HepG2 (cell line): Measurements from ENCODE around the gene OR6S1. TPM values are rescaled to one million over a fixed set of nuclear protein-coding genes. Genes with fewer than 3 reads are reported as not detected.

Experiments
- ATAC-seq: fragments of 200-7000 bp; cut with Tn5 transposase; 3 replicates; pipeline ENCODE4 v1.9.1; 2020; ENCODE audit warnings: mild to moderate bottlenecking, moderate library complexity
- BruUV-seq: library from RNA; stranded (reverse); fragments of 400-500 nt; replicated peaks from 2 replicates; lab custom pipeline; 2021; lab: Mats Ljungman, UMichigan
- CTCF ChIA-PET: fragments of 300-600 bp; formaldehyde crosslinking; extraction: SDS; loops from one replicate; lab custom pipeline; 2021; ENCODE audit warnings: low total read pairs, inconsistent platforms, low intra/inter-chr PET ratio; lab: Yijun Ruan, JAX
- POLR2A ChIA-PET: fragments of 350-600 bp; sonication (Branson Sonifier 250); formaldehyde crosslinking; loops from one replicate; lab custom pipeline; 2020; ENCODE audit warnings: antibody characterized with exemption, inconsistent platforms; lab: Yijun Ruan, JAX
- DNase-seq: peaks from one replicate; pipeline ENCODE4 v3.0.0-alpha.2; 2015; ENCODE audit warnings: low spot score
- FAIRE-seq: peaks from 3 replicates; lab custom pipeline; 2011; peaks lifted over from hg19 to GRCh38; lab: Jason Lieb, UNC
- H2AFZ ChIP-seq: one replicate; pipeline ENCODE4 v1.6.1; 2011; ENCODE audit warnings: low read length, inconsistent platforms
- H3K27ac ChIP-seq: fragments of 300-600 bp; 3 replicates; pipeline ENCODE4 v1.8.0; 2011; ENCODE audit warnings: mixed run types, mild to moderate bottlenecking, mixed read lengths, low read length, inconsistent platforms; ENCODE audit not compliant: insufficient read depth; ENCODE audit errors: extremely low read length
- H3K27me3 ChIP-seq, 2 experiments: fragments of 200-600 bp in 1 of 2; 2 replicates in 1 of 2; 3 replicates in 1 of 2; pipeline versions ENCODE4 v1.6.0 to v1.8.0; 2011; ENCODE audit warnings: low read length in 2 of 2, mild to moderate bottlenecking in 2 of 2, moderate library complexity in 2 of 2, inconsistent platforms in 1 of 2; ENCODE audit not compliant: insufficient read depth in 2 of 2, control insufficient read depth in 1 of 2
- H3K36me3 ChIP-seq, 2 experiments: fragments of 200-600 bp in 1 of 2; replicated peaks in 1 of 2; 2 replicates in 1 of 2; 3 replicates in 1 of 2; pipeline versions ENCODE4 v1.5.1 to v1.8.0; 2011; ENCODE audit warnings: low read length in 2 of 2, inconsistent platforms in 1 of 2; ENCODE audit not compliant: insufficient read depth in 2 of 2, control insufficient read depth in 1 of 2
- H3K4me1 ChIP-seq: 2 replicates; pipeline ENCODE4 v1.5.1; 2012; ENCODE audit warnings: low read length, inconsistent platforms; ENCODE audit not compliant: insufficient read depth
- H3K4me2 ChIP-seq: 2 replicates; pipeline ENCODE4 v1.6.0; 2011; ENCODE audit warnings: low read depth, low read length, inconsistent platforms
- H3K4me3 ChIP-seq, 3 experiments: fragments of 200-600 bp in 1 of 3; sonication (generic), shearing (Covaris generic) in 1 of 3; replicated peaks in 1 of 3; 2 replicates each; pipeline ENCODE4 v1.5.1; 2011 to 2016; ENCODE audit warnings: low read length in 3 of 3, inconsistent platforms in 2 of 3, low read depth in 2 of 3, mild to moderate bottlenecking in 2 of 3, control low read depth in 1 of 3, mixed read lengths in 1 of 3; ENCODE audit not compliant: insufficient read depth in 1 of 3
- H3K79me2 ChIP-seq: one replicate; pipeline ENCODE4 v1.6.1; 2011; ENCODE audit warnings: low read length, inconsistent platforms; ENCODE audit not compliant: insufficient read depth
- H3K9ac ChIP-seq: 2 replicates; pipeline ENCODE4 v1.6.0; 2011; ENCODE audit warnings: mild to moderate bottlenecking, low read depth, low read length, inconsistent platforms; ENCODE audit not compliant: insufficient read depth
- H3K9me3 ChIP-seq: 2 replicates; pipeline ENCODE4 v1.5.1; 2012; ENCODE audit warnings: mild to moderate bottlenecking, low read length
- H4K20me1 ChIP-seq: 2 replicates; pipeline ENCODE4 v1.6.0; 2011; ENCODE audit warnings: inconsistent platforms, mild to moderate bottlenecking, low read length, moderate library complexity; ENCODE audit not compliant: insufficient read depth
- BCL6 ChIP-seq: IDR thresholded peaks from 2 replicates; pipeline ENCODE4 v1.6.1; 2016; ENCODE audit warnings: missing genetic modification reagents, missing compliant biosample characterization
- DNMT3B ChIP-seq: conservative IDR thresholded peaks from 2 replicates; pipeline ENCODE4 v1.6.1; 2016; ENCODE audit warnings: missing biosample characterization, control low read depth
- GABPA ChIP-seq, 2 experiments: IDR thresholded peaks; 2 replicates each; pipeline ENCODE4 v1.6.1; 2011 to 2016; ENCODE audit warnings: low read depth in 2 of 2, low read length in 1 of 2, missing biosample characterization in 1 of 2, missing genetic modification characterization in 1 of 2
- RAD21 ChIP-seq: fragments of 450-650 bp; formaldehyde crosslinking; IDR thresholded peaks from 2 replicates; pipeline ENCODE4 v1.5.0; 2020; ENCODE audit warnings: mild to moderate bottlenecking
- RBM22 ChIP-seq: fragments of 200-400 bp; formaldehyde crosslinking; optimal IDR thresholded peaks from 2 replicates; pipeline ENCODE3; 2017; ENCODE audit warnings: mild to moderate bottlenecking, low read length, moderate library complexity
- REPIN1 ChIP-seq: sonication (generic); formaldehyde crosslinking; IDR thresholded peaks from 2 replicates; pipeline ENCODE4 v1.8.0; 2022; ENCODE audit warnings: missing genetic modification reagents, low read depth, mild to moderate bottlenecking, borderline replicate concordance
- SIX4 ChIP-seq: sonication (generic); formaldehyde crosslinking; IDR thresholded peaks from 2 replicates; pipeline ENCODE4 v1.4.0; 2020; ENCODE audit warnings: missing genetic modification reagents
- STAG1 ChIP-seq: sonication (generic); formaldehyde crosslinking; IDR thresholded peaks from 2 replicates; pipeline ENCODE4 v1.4.0; 2020; ENCODE audit warnings: missing genetic modification reagents
- WGBS: methylation state at CpG from one replicate; pipeline ENCODE4 v1.1.6; 2017; ENCODE audit warnings: low lambda C conversion rate; 5-methylcytosine and 5-hydroxymethylcytosine counted together
- in situ Hi-C: cut with HindIII; loops from 2 replicates; pipeline ENCODE4 v1.10.0; 2017; ENCODE audit warnings: low pct_unique_long_range_greater_than_20kb; ENCODE audit not compliant: extremely low pct_ligation_motif_present
- intact Hi-C: fragments of 100-400 bp; cut with micrococcal nuclease; formaldehyde crosslinking; loops from one replicate; pipeline ENCODE4 v1.10.0; 2022; ENCODE audit not compliant: unreplicated experiment
- polyA plus RNA-seq, 8 experiments: library from polyadenylated mRNA; depleted of rRNA in 3 of 8; stranded (reverse) in 7 of 8; unstranded in 1 of 8; fragments of >200 nt; fragmentation: Illumina TruSeq in 4 of 8; extraction: Trizol in 4 of 8; gene quantifications; 2 replicates each; pipeline versions ENCODE4 v1.2.1 to v1.2.3, GENCODE V29; 2011 to 2016; ENCODE audit warnings: low read depth in 4 of 8, missing spikeins in 1 of 8, mixed read lengths in 1 of 8; ENCODE audit not compliant: insufficient read depth in 1 of 8
- total RNA-seq, 5 experiments: library from RNA; depleted of rRNA; stranded (reverse); fragments of >200 nt; fragmentation: Illumina TruSeq; extraction: Trizol; gene quantifications; 2 replicates each; pipeline ENCODE4 v1.2.3, GENCODE V29; 2016; ENCODE audit warnings: low read depth in 1 of 5
- TF ChIP-seq, protein P1 (sequence below): sonication (generic); formaldehyde crosslinking; IDR thresholded peaks from 2 replicates; pipeline ENCODE4 v1.4.0; 2020; ENCODE audit warnings: missing genetic modification reagents
- TF ChIP-seq, protein P2 (sequence below): sonication (generic); formaldehyde crosslinking; conservative IDR thresholded peaks from 2 replicates; pipeline ENCODE4 v1.8.0; 2022; ENCODE audit warnings: mild to moderate bottlenecking, moderate library complexity, missing genetic modification reagents
- TF ChIP-seq, protein P3 (sequence below): sonication (generic); formaldehyde crosslinking; IDR thresholded peaks from 2 replicates; pipeline ENCODE4 v1.8.1; 2023; ENCODE audit warnings: mild to moderate bottlenecking, moderate library complexity, missing genetic modification reagents

OR6S1 gene
- total and polyA plus RNA-seq, 2 of the 13 experiments (the other 11 are each of a cell fraction or from before 2014, with no cell fraction given): 0.09 TPM; not detected in 1

DNA sequence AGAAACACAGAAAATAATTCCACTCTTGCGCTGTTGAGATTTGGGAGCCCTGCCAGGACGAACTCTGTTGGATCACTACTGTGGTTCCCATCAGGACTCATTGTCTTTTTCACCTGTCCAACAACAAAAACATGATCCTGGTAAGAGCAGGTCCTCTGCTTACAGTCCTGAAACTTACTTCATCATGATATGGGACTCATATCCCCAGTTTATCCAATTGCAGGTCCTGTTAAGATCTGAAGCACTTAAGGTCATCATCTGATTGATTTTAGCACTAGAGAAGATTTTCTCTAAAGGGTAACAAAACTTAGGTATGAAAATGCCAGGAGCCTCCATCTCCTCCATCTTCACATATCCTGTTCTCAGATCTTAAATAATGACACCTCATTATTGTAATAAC lies at the start of gene OR6S1 (continued):
- TF ChIP-seq, protein P1, sequence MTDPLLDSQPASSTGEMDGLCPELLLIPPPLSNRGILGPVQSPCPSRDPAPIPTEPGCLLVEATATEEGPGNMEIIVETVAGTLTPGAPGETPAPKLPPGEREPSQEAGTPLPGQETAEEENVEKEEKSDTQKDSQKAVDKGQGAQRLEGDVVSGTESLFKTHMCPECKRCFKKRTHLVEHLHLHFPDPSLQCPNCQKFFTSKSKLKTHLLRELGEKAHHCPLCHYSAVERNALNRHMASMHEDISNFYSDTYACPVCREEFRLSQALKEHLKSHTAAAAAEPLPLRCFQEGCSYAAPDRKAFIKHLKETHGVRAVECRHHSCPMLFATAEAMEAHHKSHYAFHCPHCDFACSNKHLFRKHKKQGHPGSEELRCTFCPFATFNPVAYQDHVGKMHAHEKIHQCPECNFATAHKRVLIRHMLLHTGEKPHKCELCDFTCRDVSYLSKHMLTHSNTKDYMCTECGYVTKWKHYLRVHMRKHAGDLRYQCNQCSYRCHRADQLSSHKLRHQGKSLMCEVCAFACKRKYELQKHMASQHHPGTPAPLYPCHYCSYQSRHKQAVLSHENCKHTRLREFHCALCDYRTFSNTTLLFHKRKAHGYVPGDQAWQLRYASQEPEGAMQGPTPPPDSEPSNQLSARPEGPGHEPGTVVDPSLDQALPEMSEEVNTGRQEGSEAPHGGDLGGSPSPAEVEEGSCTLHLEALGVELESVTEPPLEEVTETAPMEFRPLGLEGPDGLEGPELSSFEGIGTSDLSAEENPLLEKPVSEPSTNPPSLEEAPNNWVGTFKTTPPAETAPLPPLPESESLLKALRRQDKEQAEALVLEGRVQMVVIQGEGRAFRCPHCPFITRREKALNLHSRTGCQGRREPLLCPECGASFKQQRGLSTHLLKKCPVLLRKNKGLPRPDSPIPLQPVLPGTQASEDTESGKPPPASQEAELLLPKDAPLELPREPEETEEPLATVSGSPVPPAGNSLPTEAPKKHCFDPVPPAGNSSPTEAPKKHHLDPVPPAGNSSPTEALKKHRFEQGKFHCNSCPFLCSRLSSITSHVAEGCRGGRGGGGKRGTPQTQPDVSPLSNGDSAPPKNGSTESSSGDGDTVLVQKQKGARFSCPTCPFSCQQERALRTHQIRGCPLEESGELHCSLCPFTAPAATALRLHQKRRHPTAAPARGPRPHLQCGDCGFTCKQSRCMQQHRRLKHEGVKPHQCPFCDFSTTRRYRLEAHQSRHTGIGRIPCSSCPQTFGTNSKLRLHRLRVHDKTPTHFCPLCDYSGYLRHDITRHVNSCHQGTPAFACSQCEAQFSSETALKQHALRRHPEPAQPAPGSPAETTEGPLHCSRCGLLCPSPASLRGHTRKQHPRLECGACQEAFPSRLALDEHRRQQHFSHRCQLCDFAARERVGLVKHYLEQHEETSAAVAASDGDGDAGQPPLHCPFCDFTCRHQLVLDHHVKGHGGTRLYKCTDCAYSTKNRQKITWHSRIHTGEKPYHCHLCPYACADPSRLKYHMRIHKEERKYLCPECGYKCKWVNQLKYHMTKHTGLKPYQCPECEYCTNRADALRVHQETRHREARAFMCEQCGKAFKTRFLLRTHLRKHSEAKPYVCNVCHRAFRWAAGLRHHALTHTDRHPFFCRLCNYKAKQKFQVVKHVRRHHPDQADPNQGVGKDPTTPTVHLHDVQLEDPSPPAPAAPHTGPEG (CRISPR knock-in tag): no peak
- TF ChIP-seq, all 625 proteins: peak for 0

DNA sequence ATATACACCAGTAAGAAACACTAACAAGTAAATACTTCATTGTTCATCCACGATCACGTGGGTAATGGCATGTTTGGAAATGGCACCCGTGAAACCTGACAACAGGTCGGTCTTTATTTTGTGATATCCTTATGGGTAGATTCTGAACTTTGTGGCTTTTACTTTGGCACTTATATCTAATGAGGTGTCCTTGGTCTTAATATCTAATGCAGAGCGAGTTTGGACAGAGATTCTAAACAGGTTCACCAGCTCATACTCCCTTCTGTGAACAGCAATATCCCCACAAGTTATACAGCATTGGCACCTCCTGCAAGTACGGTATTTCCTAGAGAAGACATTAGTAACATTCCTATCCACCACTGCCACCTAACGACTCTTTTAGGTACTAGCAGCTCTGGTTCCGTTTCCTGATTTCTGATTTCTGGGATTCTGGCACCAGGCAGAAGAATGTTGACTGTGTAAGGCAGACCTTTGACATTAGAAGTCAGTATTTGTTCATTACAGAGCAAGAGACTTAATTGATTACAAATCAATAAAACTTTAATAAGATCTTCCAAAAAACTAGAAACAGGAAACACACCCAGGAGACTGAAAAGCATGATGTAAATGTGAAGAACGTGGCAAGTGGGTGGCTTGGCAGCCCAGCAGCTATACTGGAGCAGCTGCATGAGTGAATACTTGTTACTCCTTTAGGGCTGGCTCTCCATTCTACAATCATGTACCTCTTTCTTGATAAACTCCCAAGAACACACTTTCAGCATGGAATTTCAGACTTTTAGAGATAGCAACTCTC lies 49.6 kb upstream of the OR6S1 start:
- DNase-seq (peak; percentile 84), ATAC-seq (peak; percentile 52), FAIRE-seq (peak; percentile 86)
- Histone ChIP-seq H3K27me3 (no peaks in the 10 kb centered on the region; a peak in 1 of 5 replicates), H3K4me2 (peak overlapping the region; percentile 59), H3K9me3 (no peaks in the 10 kb centered on the region), H3K9ac (no peak overlapping the region), H3K36me3 (peaks cover 17 to 44% of the 10 kb centered on the region in 2 experiments), H3K27ac (peak overlapping the region; percentile 37), H3K4me1 (peaks cover 45% of the 10 kb centered on the region), H3K4me3 (peak overlapping the region in 2 of 3 experiments; percentile 2 to 32; a peak in 1 of 6 replicates), H2AFZ (no peak overlapping the region), H4K20me1 (peaks cover 63% of the 10 kb centered on the region), H3K79me2 (peaks cover 82% of the 10 kb centered on the region)
- in situ Hi-C loops: loop anchor here (5.0 kb wide), 1 partner anchor 34 kb away; no protein-coding TSS in a partner anchor
- BruUV-seq: no TSS peak
- CTCF ChIA-PET: interaction anchor here (0.8 to 4.7 kb wide), 5 partner anchors 8 to 81 kb away, joined by 3 to 70 read pairs (median 9); no protein-coding TSS in a partner anchor
- POLR2A ChIA-PET: interaction anchor here (0.7 to 3.4 kb wide), 10 partner anchors 10 to 348 kb away, joined by 3 to 51 read pairs (median 5); partner anchors contain the start of gene PARP2
- intact Hi-C loops: loop anchor here (1.0 to 2.0 kb wide), 5 partner anchors 28 to 284 kb away; no protein-coding TSS in a partner anchor
- WGBS: 29% methylated on average over 9 of the region's 9 CpGs
- TF ChIP-seq, protein P2, sequence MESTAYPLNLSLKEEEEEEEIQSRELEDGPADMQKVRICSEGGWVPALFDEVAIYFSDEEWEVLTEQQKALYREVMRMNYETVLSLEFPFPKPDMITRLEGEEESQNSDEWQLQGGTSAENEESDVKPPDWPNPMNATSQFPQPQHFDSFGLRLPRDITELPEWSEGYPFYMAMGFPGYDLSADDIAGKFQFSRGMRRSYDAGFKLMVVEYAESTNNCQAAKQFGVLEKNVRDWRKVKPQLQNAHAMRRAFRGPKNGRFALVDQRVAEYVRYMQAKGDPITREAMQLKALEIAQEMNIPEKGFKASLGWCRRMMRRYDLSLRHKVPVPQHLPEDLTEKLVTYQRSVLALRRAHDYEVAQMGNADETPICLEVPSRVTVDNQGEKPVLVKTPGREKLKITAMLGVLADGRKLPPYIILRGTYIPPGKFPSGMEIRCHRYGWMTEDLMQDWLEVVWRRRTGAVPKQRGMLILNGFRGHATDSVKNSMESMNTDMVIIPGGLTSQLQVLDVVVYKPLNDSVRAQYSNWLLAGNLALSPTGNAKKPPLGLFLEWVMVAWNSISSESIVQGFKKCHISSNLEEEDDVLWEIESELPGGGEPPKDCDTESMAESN (CRISPR knock-in tag): peak; percentile 49; the same call in 1 of the 2 replicates
- TF ChIP-seq REPIN1 (CRISPR knock-in tag) (peak; percentile 35; the same call in 1 of the 2 replicates), SIX4 (CRISPR knock-in tag) (no peak), STAG1 (CRISPR knock-in tag) (peak; percentile 89), GABPA (IDR thresholded peaks at IDR 0.05; ENCODE audit: low read depth, low read length) (no peak), GABPA (CRISPR knock-in tag; IDR thresholded peaks at IDR 0.05; ENCODE audit: low read depth) (no peak), RBM22 (peak; percentile 41), RAD21 (CRISPR knock-in tag) (peak; percentile 88), BCL6 (CRISPR knock-in tag) (peak; percentile 85), DNMT3B (CRISPR knock-in tag) (no peak)
- TF ChIP-seq, protein P3, sequence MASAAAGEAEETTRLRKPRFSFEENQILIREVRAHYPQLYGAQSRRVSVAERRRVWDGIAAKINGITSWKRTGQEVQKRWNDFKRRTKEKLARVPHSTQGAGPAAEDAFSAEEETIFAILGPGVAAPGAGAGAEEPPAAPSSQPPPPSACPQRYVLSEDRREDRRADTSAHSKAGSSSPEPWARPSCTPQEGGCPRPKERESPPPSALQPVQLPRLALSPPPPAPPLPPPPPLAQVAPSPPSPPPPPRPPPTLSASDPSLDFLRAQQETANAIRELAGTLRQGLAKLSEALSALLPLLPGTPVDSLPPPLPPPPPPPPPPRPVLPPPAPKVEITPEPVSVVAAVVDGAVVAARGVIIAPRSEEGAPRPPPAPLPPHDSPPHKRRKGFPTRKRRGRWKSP (CRISPR knock-in tag): peak; percentile 42; the same call in 1 of the 2 replicates
